Activated CD4-positive, alpha-beta T cell treated with anti-CD3 and anti-CD28 coated beads, Interleukin-2, amount 50 U/mL, for 24 hours (primary cell): ENCODE results near the gene TRIM63.
"Not testable (repeated sequence)": the region's sequence is repeated elsewhere in the genome, so short reads cannot be mapped to it uniquely, and the experiment has no call there.

Source experiments
- DNase-seq, 2 donors: peaks; one replicate each; pipeline ENCODE4 v3.0.0-alpha.2; 2020; ENCODE audit warnings: low read depth in 1 of 2, low spot score in 1 of 2

Gene TRIM63

GRCh38 chr1:26067432-26067911, at the start of gene TRIM63:
Gene TRIM63, minus strand, starts transcription at chr1:26067630. Its CDS starts 136 bp downstream, at chr1:26067494.
- no peak for DNase-seq

GRCh38 chr1:26114165-26114927, 46.9 kb upstream of the TRIM63 start:
- DNase-seq, result no peak

GRCh38 chr1:26112407-26112775, 45.0 kb upstream of the TRIM63 start:
- no peak for DNase-seq

- peak; percentile 88 for DNase-seq
These were observed 44.3 kb upstream of the TRIM63 start, which contains the start of gene PDIK1L for GRCh38 chr1:26111530-26112406. Gene PDIK1L, plus strand, starts transcription at chr1:26111824. Its CDS starts 2,485 bp downstream, at chr1:26114309.

- peak in 1 of 2 donors; percentile 61 for DNase-seq
These were observed 43.5 kb upstream of the TRIM63 start for GRCh38 chr1:26110731-26111529.

- DNase-seq, result no peak
These were observed 42.1 kb upstream of the TRIM63 start for GRCh38 chr1:26109229-26110164.

- DNase-seq, result not testable (repeated sequence)
These were observed 37.8 kb upstream of the TRIM63 start for GRCh38 chr1:26105226-26105548.

- DNase-seq, result no peak
These were observed 35.1 kb upstream of the TRIM63 start for GRCh38 chr1:26102526-26102925.

- DNase-seq, result no peak
These were observed 34.7 kb upstream of the TRIM63 start for GRCh38 chr1:26102119-26102518.

GRCh38 chr1:26100204-26100603, 32.8 kb upstream of the TRIM63 start:
- DNase-seq, result not testable (repeated sequence)

GRCh38 chr1:26099780-26100179, 32.4 kb upstream of the TRIM63 start:
- no peak for DNase-seq

- no peak for DNase-seq
These were observed 31.2 kb upstream of the TRIM63 start for GRCh38 chr1:26098602-26099001.

- no peak for DNase-seq
These were observed 30.3 kb upstream of the TRIM63 start for GRCh38 chr1:26097696-26098095.

GRCh38 chr1:26096471-26096870, 29.0 kb upstream of the TRIM63 start:
- no peak for DNase-seq

- no peak for DNase-seq
These were observed 27.4 kb upstream of the TRIM63 start for GRCh38 chr1:26094677-26095383.

- DNase-seq, result no peak
These were observed 26.7 kb upstream of the TRIM63 start for GRCh38 chr1:26094076-26094669.

GRCh38 chr1:26093569-26093968, 26.1 kb upstream of the TRIM63 start:
- not testable (repeated sequence) for DNase-seq

GRCh38 chr1:26092422-26092821, 25.0 kb upstream of the TRIM63 start:
- no peak for DNase-seq

- DNase-seq, result no peak
These were observed 23.5 kb upstream of the TRIM63 start for GRCh38 chr1:26090893-26091292.
